HFF-Myc (cell line): ENCODE results near the gene BANK1.

Experiments
- DNase-seq: peaks from one replicate; pipeline ENCODE4 v3.0.0-alpha.2; 2011; ENCODE audit warnings: low read depth; ENCODE audit errors: extremely low read depth
- H3K4me3 ChIP-seq: replicated peaks from 2 replicates; pipeline ENCODE4 v1.5.1; 2011; ENCODE audit warnings: low read depth, mild to moderate bottlenecking, control low read depth, low read length
- CTCF ChIP-seq: IDR thresholded peaks from 2 replicates; pipeline ENCODE4 v1.5.1; 2012; ENCODE audit warnings: mild to moderate bottlenecking, low read depth, low read length, control low read depth; ENCODE audit errors: missing control alignments

The BANK1 gene

DNA sequence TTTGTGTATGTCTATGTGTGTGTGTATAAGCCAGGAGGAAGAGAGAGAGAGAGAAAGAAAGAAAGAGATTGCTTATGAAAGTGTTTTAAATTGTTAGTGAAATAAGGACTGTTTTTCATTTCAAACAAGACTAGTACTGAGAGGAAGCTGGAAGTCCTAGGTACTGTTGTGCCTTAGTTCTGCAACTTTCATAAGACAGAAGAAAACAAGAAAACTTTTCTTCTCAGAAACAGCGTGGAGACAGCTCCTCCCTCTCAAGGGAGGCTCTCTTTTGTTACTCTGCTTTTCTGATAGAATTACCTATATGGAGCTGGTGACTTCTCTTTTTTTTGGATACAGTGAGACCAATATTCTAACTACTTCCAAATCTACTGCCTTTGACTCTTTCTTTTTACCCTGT lies 62.5 kb downstream of the BANK1 start:
- no peak for TF ChIP-seq CTCF
- no peak overlapping the region for H3K4me3 ChIP-seq
- no peak for DNase-seq

- H3K4me3 ChIP-seq = no peak overlapping the region
- TF ChIP-seq CTCF = no peak
- no peak for DNase-seq
Measured at GRCh38 chr4:101853691-101854090, 63.2 kb downstream of the BANK1 start.

GRCh38 chr4:101855239-101855638 lies 64.7 kb downstream of the BANK1 start:
- no peak overlapping the region for H3K4me3 ChIP-seq
- TF ChIP-seq CTCF = no peak
- no peak for DNase-seq

- DNase-seq = no peak
- H3K4me3 ChIP-seq = no peak overlapping the region
- no peak for TF ChIP-seq CTCF
Measured at GRCh38 chr4:101856149-101856548, 65.6 kb downstream of the BANK1 start.

GRCh38 chr4:101857176-101857575 lies 66.6 kb downstream of the BANK1 start:
- no peak for TF ChIP-seq CTCF
- no peak overlapping the region for H3K4me3 ChIP-seq
- DNase-seq = no peak

- no peak for DNase-seq
- TF ChIP-seq CTCF = no peak
Measured at GRCh38 chr4:101858641-101859040, 68.1 kb downstream of the BANK1 start.

DNA sequence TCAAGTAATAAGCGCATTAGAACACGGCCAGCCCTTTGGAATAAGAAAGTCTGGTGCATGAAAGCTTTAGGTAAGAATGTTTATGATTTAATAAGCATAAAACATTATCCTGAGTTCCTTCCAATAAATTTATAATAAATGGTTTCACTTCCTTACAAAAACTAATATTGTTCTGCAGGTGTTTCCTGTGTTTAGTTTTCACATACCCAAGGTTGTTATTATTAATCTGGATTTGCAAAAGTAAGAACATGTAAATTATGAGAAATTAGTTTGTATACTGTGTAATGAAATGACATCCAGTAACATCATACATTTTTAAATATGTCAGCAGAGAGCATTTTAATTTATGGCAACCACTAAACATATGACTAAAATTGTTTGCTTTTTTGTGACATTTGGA lies 72.1 kb downstream of the BANK1 start:
- no peak overlapping the region for H3K4me3 ChIP-seq

More at GRCh38 chr4:101858641-101859040, 68.1 kb downstream of the BANK1 start:
- H3K4me3 ChIP-seq = no peak overlapping the region

More for the DNA sequence above, 72.1 kb downstream of the BANK1 start:
- no peak for DNase-seq
- TF ChIP-seq CTCF = no peak
